IMR-90 (cell line): ENCODE measurements around the gene PLEKHB1. TPM values are rescaled to one million over a fixed set of nuclear protein-coding genes. Genes with fewer than 3 reads are reported as not detected.

Experiments used
- ATAC-seq: fragments of 200-7000 bp; cut with Tn5 transposase; 2 replicates; pipeline ENCODE4 v1.9.1; 2020; ENCODE audit warnings: low read depth, mild to moderate bottlenecking, moderate library complexity
- BruUV-seq: library from RNA; stranded (reverse); fragments of 400-500 nt; replicated peaks from 2 replicates; lab custom pipeline; 2021; lab: Mats Ljungman, UMichigan
- CTCF ChIA-PET: fragments of 300-600 bp; formaldehyde crosslinking; extraction: SDS; loops from one replicate; lab custom pipeline; 2021; ENCODE audit warnings: antibody characterized with exemption; lab: Yijun Ruan, JAX
- POLR2A ChIA-PET: fragments of 300-600 bp; sonication (Branson Sonifier 250); formaldehyde crosslinking; loops from one replicate; lab custom pipeline; 2022; ENCODE audit warnings: antibody characterized with exemption; ENCODE audit not compliant: unreplicated experiment; lab: Charles Lee
- DNase-seq: peaks from one replicate; pipeline ENCODE4 v3.0.0; 2013
- H2AFZ ChIP-seq: replicated peaks from 2 replicates; pipeline ENCODE3; 2013; ENCODE audit warnings: low read length, mild to moderate bottlenecking; ENCODE audit not compliant: poor library complexity
- H2AK5ac ChIP-seq: 2 replicates; pipeline ENCODE4 v1.6.1; 2013; ENCODE audit warnings: low read depth, low read length, inconsistent platforms
- H2AK9ac ChIP-seq: replicated peaks from 2 replicates; pipeline ENCODE3; 2013; ENCODE audit warnings: mild to moderate bottlenecking, low read depth, low read length, moderate library complexity; ENCODE audit not compliant: poor library complexity
- H2BK120ac ChIP-seq: 2 replicates; pipeline ENCODE4 v1.6.1; 2013; ENCODE audit warnings: low read depth, low read length, inconsistent platforms
- H2BK15ac ChIP-seq: 3 replicates; pipeline ENCODE4 v1.6.1; 2013; ENCODE audit warnings: low read depth, low read length, inconsistent platforms
- H2BK20ac ChIP-seq: 2 replicates; pipeline ENCODE4 v1.6.1; 2013; ENCODE audit warnings: low read depth, mild to moderate bottlenecking, inconsistent platforms, low read length, moderate library complexity
- H2BK5ac ChIP-seq: 2 replicates; pipeline ENCODE4 v1.6.1; 2013; ENCODE audit warnings: mild to moderate bottlenecking, low read depth, low read length, inconsistent platforms; ENCODE audit not compliant: poor library complexity, severe bottlenecking
- H3K14ac ChIP-seq: replicated peaks from 2 replicates; pipeline ENCODE4 v1.6.1; 2013; ENCODE audit warnings: low read depth, low read length, inconsistent platforms
- H3K18ac ChIP-seq: 2 replicates; pipeline ENCODE4 v1.6.1; 2013; ENCODE audit warnings: low read depth, low read length, control low read depth
- H3K23ac ChIP-seq: 2 replicates; pipeline ENCODE4 v1.6.1; 2013; ENCODE audit warnings: low read depth, low read length, inconsistent platforms
- H3K27ac ChIP-seq: 2 replicates; pipeline ENCODE4 v1.5.1; 2013; ENCODE audit warnings: mild to moderate bottlenecking, control low read depth, low read length; ENCODE audit not compliant: insufficient read depth
- H3K27me3 ChIP-seq: 2 replicates; pipeline ENCODE4 v1.6.1; 2013; ENCODE audit warnings: low read length; ENCODE audit not compliant: control insufficient read depth, insufficient read depth
- H3K36me3 ChIP-seq: 2 replicates; pipeline ENCODE4 v1.6.1; 2013; ENCODE audit warnings: low read length, mixed read lengths; ENCODE audit not compliant: control insufficient read depth, insufficient read depth
- H3K4ac ChIP-seq: 2 replicates; pipeline ENCODE4 v1.6.1; 2013; ENCODE audit warnings: low read depth, low read length, inconsistent platforms
- H3K4me1 ChIP-seq: 2 replicates; pipeline ENCODE4 v1.6.1; 2013; ENCODE audit warnings: low read length, mixed read lengths; ENCODE audit not compliant: control insufficient read depth, insufficient read depth
- H3K4me2 ChIP-seq: 2 replicates; pipeline ENCODE4 v1.6.1; 2013; ENCODE audit warnings: low read depth, mild to moderate bottlenecking, control low read depth, low read length, moderate library complexity
- H3K4me3 ChIP-seq: 2 replicates; pipeline ENCODE4 v1.5.1; 2013; ENCODE audit warnings: low read depth, mild to moderate bottlenecking, control low read depth, low read length, moderate library complexity; ENCODE audit not compliant: insufficient read depth
- H3K56ac ChIP-seq: 2 replicates; pipeline ENCODE4 v1.6.1; 2013; ENCODE audit warnings: low read length, inconsistent platforms; ENCODE audit not compliant: insufficient read depth; ENCODE audit errors: extremely low read depth
- H3K79me1 ChIP-seq, 2 experiments: 2 replicates each; pipeline ENCODE4 v1.6.1; 2013; ENCODE audit warnings: low read length in 2 of 2, inconsistent platforms in 1 of 2, low read depth in 1 of 2
- H3K9ac ChIP-seq: 2 replicates; pipeline ENCODE4 v1.6.1; 2013; ENCODE audit warnings: low read depth, low read length, control low read depth
- H3K9me1 ChIP-seq: 2 replicates; pipeline ENCODE4 v1.6.1; 2013; ENCODE audit warnings: low read length, inconsistent platforms; ENCODE audit not compliant: insufficient read depth
- H3K9me3 ChIP-seq: 2 replicates; pipeline ENCODE4 v1.6.1; 2013; ENCODE audit warnings: low read length; ENCODE audit not compliant: control insufficient read depth, insufficient read depth
- H4K20me1 ChIP-seq: 2 replicates; pipeline ENCODE4 v1.6.1; 2013; ENCODE audit warnings: low read length, inconsistent platforms; ENCODE audit not compliant: insufficient read depth
- H4K5ac ChIP-seq: 2 replicates; pipeline ENCODE4 v1.6.1; 2013; ENCODE audit warnings: mild to moderate bottlenecking, low read depth, low read length, control low read depth
- H4K8ac ChIP-seq, 2 experiments: 2 replicates each; pipeline ENCODE4 v1.6.1; 2013; ENCODE audit warnings: low read depth in 2 of 2, low read length in 2 of 2, control low read depth in 1 of 2, inconsistent platforms in 1 of 2
- H4K91ac ChIP-seq: 2 replicates; pipeline ENCODE4 v1.6.1; 2013; ENCODE audit warnings: low read depth, low read length, inconsistent platforms; ENCODE audit not compliant: insufficient read depth
- CEBPB ChIP-seq: IDR thresholded peaks from 2 replicates; pipeline ENCODE4 v1.6.1; 2012; ENCODE audit warnings: low read depth, low read length, improper control_type of control experiment
- CHD1 ChIP-seq: IDR thresholded peaks from 2 replicates; pipeline ENCODE4 v1.6.1; 2012; ENCODE audit warnings: low read depth, low read length, improper control_type of control experiment
- FOS ChIP-seq: fragments of 150-350 bp; IDR thresholded peaks from 2 replicates; pipeline ENCODE4 v1.6.1; 2016; ENCODE audit warnings: low read depth, low read length
- MAFK ChIP-seq: IDR thresholded peaks from 2 replicates; pipeline ENCODE4 v1.6.1; 2012; ENCODE audit warnings: low read depth, low read length, improper control_type of control experiment
- MAZ ChIP-seq: IDR thresholded peaks from 2 replicates; pipeline ENCODE4 v1.6.1; 2012; ENCODE audit warnings: low read depth, mild to moderate bottlenecking, low read length, improper control_type of control experiment, moderate library complexity, borderline replicate concordance
- MXI1 ChIP-seq: IDR thresholded peaks from 2 replicates; pipeline ENCODE4 v1.6.1; 2012; ENCODE audit warnings: low read depth, mild to moderate bottlenecking, low read length, moderate library complexity, borderline replicate concordance
- NFE2L2 ChIP-seq: fragments of 150-350 bp; IDR thresholded peaks from 2 replicates; pipeline ENCODE4 v1.6.1; 2016; ENCODE audit warnings: low read depth, mild to moderate bottlenecking, low read length
- RCOR1 ChIP-seq: IDR thresholded peaks from 2 replicates; pipeline ENCODE4 v1.6.1; 2012; ENCODE audit warnings: mild to moderate bottlenecking, low read length, improper control_type of control experiment; ENCODE audit not compliant: insufficient replicate concordance
- RFX5 ChIP-seq: IDR thresholded peaks from 2 replicates; pipeline ENCODE4 v1.8.0; 2012; ENCODE audit warnings: low read depth, mild to moderate bottlenecking, low read length, moderate library complexity
- SMC3 ChIP-seq: fragments of 150-350 bp; IDR thresholded peaks from 2 replicates; pipeline ENCODE4 v1.6.1; 2016; ENCODE audit warnings: low read depth, mild to moderate bottlenecking, antibody characterized with exemption, low read length, moderate library complexity
- WGBS, 2 experiments: methylation state at CpG; one replicate each; pipeline versions ENCODE4 v1.1.5 to v1.1.7; 2013; ENCODE audit warnings: missing lambda C conversion rate in 2 of 2; ENCODE audit not compliant: insufficient read length in 1 of 2; ENCODE audit errors: extremely low coverage in 2 of 2; 5-methylcytosine and 5-hydroxymethylcytosine counted together
- dilution Hi-C: fragments of 300-500 bp; cut with HindIII; formaldehyde crosslinking; loops from one replicate; pipeline ENCODE4 v1.14.3; 2018; ENCODE audit warnings: low sequenced_read_pairs; ENCODE audit not compliant: unreplicated experiment
- in situ Hi-C: fragments of 300-500 bp; cut with MboI; formaldehyde crosslinking; loops from 3 replicates; pipeline ENCODE4 v1.14.3; 2019; ENCODE audit warnings: low sequenced_read_pairs, inconsistent platforms, mixed read lengths
- intact Hi-C: fragments of 100-400 bp; cut with micrococcal nuclease; formaldehyde crosslinking; loops from 2 replicates; pipeline ENCODE4 v1.10.0; 2022
- polyA plus RNA-seq, 3 experiments: library from polyadenylated mRNA; depleted of rRNA; stranded (reverse); fragments of >200 nt; gene quantifications; 2 replicates each; pipeline ENCODE4 v1.2.3, GENCODE V29; 2012; ENCODE audit warnings: low replicate concordance in 1 of 3
- total RNA-seq: library from RNA; depleted of rRNA; stranded (reverse); fragments of >200 nt; gene quantifications from 2 replicates; pipeline ENCODE4 v1.2.3, GENCODE V29; 2012
- TF ChIP-seq, protein P1 (sequence below): fragments of 150-350 bp; IDR thresholded peaks from 2 replicates; pipeline ENCODE4 v1.6.1; 2016; ENCODE audit warnings: low read depth, mild to moderate bottlenecking, low read length, moderate library complexity, borderline replicate concordance

PLEKHB1 gene
- total and polyA plus RNA-seq, 2 of the 4 experiments (the other 2 are of a cell fraction), result 0.36 to 0.86 TPM

DNA sequence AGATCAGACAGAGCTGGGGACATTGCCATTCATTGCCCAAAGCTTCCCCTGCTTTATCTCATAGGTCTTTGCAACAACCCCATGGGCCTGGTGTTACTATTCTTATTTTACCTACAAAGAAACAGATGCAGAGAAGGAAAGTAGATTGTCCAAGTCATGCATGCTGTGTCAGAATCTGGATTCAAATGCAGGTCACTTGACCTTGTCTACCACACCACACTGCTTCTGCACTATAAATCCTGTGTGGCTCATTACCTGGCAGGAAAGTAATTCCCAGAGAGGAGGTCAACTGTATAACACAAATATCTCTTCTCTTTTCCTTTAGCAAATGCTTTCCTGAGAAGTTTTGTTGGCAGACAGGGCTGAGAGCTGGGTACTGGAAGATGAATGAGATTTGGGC lies 18.5 kb downstream of the PLEKHB1 start (continued):
- TF ChIP-seq CHD1 (no peak), MAZ (no peak), NFE2L2 (no peak)

DNA sequence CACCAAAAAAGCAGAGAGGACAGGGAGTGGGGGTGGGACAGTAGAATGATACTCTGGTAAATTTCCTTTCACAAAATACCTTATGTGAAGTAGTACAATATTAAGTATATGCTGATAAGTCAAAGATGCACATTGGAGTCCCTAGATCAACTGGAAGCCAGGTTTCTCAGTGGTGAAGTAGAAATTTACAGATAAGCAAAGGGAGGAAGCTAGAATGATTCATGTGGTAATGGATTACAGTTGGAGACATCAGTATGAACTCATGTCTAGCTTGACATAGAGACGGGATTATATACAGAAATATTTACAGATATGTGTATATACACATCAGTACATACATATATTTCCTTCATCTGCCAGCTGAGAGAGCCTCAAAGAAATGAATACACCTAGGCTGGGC lies 21.5 kb downstream of the PLEKHB1 start:
- in situ Hi-C loops, result no loop called here

More for the DNA sequence above, 21.5 kb downstream of the PLEKHB1 start:
- H2AK5ac ChIP-seq, result no peak overlapping the region
- no peaks in the 10 kb centered on the region for H3K9me3 ChIP-seq
- H2BK15ac ChIP-seq, result no peak overlapping the region
- TF ChIP-seq SMC3 (no peak), MAZ (no peak), CEBPB (no peak), MAFK (no peak), RCOR1 (no peak), FOS (no peak), RFX5 (no peak), MXI1 (no peak)
- TF ChIP-seq, protein P1, sequence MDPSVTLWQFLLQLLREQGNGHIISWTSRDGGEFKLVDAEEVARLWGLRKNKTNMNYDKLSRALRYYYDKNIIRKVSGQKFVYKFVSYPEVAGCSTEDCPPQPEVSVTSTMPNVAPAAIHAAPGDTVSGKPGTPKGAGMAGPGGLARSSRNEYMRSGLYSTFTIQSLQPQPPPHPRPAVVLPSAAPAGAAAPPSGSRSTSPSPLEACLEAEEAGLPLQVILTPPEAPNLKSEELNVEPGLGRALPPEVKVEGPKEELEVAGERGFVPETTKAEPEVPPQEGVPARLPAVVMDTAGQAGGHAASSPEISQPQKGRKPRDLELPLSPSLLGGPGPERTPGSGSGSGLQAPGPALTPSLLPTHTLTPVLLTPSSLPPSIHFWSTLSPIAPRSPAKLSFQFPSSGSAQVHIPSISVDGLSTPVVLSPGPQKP, result no peak
- H3K14ac ChIP-seq, result no peak overlapping the region
- H3K9ac ChIP-seq, result no peak overlapping the region
- H3K79me1 ChIP-seq, result no peaks in the 10 kb centered on the region
- DNase-seq (peak; percentile 23), ATAC-seq (no peak)
- no peak overlapping the region for H2AK9ac ChIP-seq
- no peak overlapping the region for H2BK20ac ChIP-seq
- POLR2A ChIA-PET, result no interaction called here
- H4K91ac ChIP-seq, result no peak overlapping the region
- H4K20me1 ChIP-seq, result no peaks in the 10 kb centered on the region
- H3K36me3 ChIP-seq, result no peaks in the 10 kb centered on the region
- H2BK5ac ChIP-seq, result no peak overlapping the region
- no CpG with 5 or more reads among the region's 1 CpG for WGBS, 2 experiments
- H3K9me1 ChIP-seq, result peaks cover 11% of the 10 kb centered on the region
- no peak overlapping the region for H2BK120ac ChIP-seq
- no peak overlapping the region for H3K23ac ChIP-seq
- H4K8ac ChIP-seq, result no peak overlapping the region
- no peak overlapping the region for H3K27ac ChIP-seq
- H3K27me3 ChIP-seq, result no peaks in the 10 kb centered on the region
- H3K4me2 ChIP-seq, result no peak overlapping the region
- intact Hi-C loops (no loop called here), dilution Hi-C loops (no loop called here)
- H3K4me1 ChIP-seq, result peaks cover 3% of the 10 kb centered on the region; the same call in 1 of the 2 replicates
- H2AFZ ChIP-seq, result no peak overlapping the region
- H3K4me3 ChIP-seq, result no peak overlapping the region
- BruUV-seq, result no TSS peak
- H3K18ac ChIP-seq, result no peak overlapping the region
- CTCF ChIA-PET, result no interaction called here
- H3K56ac ChIP-seq, result no peak overlapping the region
- no peak overlapping the region for H4K5ac ChIP-seq
- no peak overlapping the region for H3K4ac ChIP-seq
